Left renal cortex interstitium (tissue), 4 donors: ENCODE data around the gene PRKG1. TPM values are rescaled to one million over a fixed set of nuclear protein-coding genes. Genes with fewer than 3 reads are reported as not detected.
"Not testable (repeated sequence)": the region's sequence is repeated elsewhere in the genome, so short reads cannot be mapped to it uniquely, and the experiment has no call there.

ENCODE experiments used
- DNase-seq, 4 donors: peaks; one replicate each; pipeline ENCODE4 v3.0.0-alpha.2; 2013; ENCODE audit warnings: low read depth in 4 of 4, low spot score in 2 of 4, missing footprints in 1 of 4
- polyA plus RNA-seq, 4 donors: library from polyadenylated mRNA; unstranded; fragments of 120-200 nt; gene quantifications; one replicate each; pipeline ENCODE4 v1.2.1, GENCODE V29; 2013; ENCODE audit not compliant: insufficient read length in 4 of 4

The PRKG1 gene
- polyA plus RNA-seq, 4 donors: 12.3 to 14.3 (median 13.4) TPM

DNA sequence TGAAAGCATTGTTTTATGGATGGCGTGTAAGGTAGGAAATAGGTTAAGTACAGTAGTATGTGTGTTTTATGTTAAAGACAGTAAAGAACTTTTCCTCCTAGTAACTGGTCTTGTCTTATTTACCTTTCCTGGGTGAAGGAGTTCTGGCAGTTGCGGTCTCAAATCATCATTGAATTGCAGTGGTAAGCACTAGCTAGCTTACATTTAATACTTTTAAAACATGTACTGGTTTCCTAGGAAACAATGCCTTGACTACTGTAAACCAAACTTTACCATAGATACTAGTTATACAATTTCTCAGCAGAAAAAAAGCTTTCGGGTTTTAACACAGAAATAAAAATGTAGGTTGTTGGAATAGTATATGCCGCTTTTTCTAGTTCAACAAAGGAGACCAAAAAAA is 37.7 kb downstream of the PRKG1 start:
- no peak for DNase-seq

DNA sequence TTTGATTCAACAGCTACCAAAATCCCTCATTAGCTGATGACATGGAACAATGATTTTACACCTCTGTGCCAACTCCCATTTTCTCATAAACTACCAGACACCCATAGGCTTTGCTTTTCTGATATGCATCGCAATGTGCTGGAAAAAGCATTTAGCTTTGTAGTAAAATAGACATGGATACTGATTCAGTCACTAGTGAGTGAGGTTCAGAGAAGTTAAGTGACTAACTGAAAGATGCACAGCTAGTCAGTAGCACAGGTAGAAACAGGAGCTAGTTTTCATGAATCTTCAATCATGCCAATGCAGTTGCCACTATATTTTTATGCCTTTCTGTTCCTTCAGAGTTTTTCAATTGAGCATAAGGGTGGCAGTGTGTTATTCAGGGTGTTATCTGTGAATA is 38.7 kb downstream of the PRKG1 start:
- DNase-seq: no peak

DNA sequence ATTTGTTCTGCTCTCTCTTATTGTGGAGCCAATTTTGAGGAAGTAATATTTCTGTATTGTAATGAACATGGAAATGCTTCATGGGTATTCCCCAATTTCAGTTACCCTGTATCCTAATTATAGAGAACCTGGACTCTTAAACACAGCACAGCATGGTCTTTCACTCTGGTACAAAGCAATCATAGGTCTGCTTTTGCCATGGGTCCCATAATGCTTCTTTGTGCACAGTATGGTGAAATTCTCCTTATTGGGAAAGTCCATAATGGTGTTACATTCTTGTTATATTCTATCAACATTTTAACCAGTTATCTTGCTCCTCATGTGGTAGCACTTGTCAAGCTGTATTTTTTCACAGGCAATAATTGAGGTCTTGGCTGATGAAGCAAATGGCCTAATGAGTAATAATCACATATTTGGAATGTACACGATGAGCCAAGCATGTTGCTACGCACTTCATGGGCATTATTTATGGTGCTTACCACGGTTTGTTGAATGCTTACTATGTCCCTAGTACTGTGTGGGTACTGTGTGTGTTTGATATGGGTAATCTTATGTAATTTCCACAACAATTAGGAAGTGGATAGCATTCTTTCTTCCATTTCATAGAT is 42.9 kb downstream of the PRKG1 start:
- no peak for DNase-seq

DNA sequence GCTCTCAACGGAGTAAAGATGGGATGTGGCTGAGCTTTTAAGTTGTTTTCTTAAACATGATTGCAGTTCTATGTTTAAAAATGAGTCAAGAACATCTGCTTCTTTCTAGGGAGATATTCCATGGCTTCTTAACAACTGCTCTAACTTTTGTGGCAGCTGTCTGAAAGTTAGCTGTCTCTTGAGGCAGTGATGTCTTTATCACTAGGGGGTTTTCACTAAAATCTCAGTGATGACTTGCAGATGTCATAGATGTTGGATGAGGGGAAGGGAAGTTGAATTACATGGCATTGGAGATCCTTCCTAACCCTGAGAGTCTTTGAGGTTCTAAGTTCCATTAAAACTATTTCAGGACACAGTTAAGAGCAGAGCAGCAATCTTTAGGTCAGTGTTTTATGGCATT is 43.5 kb downstream of the PRKG1 start:
- DNase-seq: peak in 2 of 4 donors; percentile 8 to 16

DNA sequence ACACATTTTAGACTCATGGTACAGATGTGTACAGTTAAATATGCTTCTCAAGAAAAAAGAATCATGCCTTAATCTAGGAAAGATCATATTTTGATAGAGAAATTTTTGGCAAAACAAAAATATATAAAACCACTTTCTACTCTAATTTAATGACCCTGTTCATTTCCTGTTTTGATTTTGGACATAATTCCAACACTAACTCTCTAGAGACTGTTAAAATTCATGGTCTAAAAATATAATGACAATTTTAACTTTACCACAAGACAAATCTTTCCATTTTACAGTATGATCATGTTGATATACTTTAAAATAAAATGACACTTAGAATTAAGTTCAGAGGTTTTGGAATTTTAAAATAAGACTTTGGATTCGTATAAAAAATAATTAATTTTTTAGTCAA is 45.2 kb downstream of the PRKG1 start:
- no peak for DNase-seq

DNA sequence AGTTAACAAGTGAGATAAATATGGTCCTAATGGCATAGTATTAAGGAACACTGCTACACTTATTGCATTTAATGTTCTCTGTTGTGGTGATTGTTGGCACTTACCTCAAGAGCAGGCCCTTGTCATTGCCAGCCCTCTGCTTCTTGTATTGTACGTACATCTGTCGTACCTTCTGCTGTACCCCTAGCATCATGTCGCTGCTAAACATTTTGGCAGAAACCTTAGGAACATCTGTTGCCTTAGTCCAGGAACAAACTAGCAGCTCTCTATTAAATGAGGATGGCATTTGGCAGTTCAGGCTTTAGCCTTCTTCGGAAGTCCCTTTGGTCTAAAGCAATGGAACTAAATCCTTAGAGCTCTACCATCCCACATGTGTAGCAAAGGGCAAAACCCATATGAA is 47.6 kb downstream of the PRKG1 start:
- no peak for DNase-seq

DNA sequence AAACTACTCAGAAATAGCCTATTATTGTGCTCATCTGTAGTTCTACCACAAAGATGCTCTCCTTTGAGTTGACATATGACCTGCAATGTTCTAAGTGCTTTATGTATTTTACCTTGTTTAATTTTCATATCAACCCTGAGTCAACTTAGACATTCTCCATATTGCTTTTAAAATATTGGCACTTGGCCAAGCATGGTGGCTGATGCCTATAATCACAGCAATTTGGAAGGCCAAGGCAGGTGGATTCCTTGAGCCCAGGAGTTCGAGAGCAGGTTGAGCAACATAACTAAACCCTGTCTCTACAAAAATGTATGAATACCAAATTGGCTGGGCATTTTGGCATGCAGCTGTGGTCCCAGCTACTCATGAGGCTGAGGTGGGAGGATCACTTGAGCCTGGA is 50.6 kb downstream of the PRKG1 start:
- no peak for DNase-seq

DNA sequence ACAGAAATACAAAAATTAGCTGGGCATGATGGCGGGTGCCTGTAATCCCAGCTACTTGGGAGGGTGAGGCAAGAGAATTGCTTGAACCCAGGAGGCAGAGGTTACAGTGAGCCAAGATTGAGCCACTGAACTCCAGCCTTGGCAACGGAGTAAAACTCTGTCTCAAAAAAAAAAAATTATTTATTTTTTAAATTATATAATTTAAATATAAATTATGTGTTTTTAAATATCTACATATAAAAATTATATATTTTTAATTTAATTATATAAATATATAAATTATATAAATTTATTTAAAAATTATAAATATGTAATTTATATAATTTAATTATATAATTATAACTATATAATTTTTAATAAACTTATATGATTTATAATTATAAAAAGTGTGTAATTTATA is 51.2 kb downstream of the PRKG1 start:
- DNase-seq: no peak

DNA sequence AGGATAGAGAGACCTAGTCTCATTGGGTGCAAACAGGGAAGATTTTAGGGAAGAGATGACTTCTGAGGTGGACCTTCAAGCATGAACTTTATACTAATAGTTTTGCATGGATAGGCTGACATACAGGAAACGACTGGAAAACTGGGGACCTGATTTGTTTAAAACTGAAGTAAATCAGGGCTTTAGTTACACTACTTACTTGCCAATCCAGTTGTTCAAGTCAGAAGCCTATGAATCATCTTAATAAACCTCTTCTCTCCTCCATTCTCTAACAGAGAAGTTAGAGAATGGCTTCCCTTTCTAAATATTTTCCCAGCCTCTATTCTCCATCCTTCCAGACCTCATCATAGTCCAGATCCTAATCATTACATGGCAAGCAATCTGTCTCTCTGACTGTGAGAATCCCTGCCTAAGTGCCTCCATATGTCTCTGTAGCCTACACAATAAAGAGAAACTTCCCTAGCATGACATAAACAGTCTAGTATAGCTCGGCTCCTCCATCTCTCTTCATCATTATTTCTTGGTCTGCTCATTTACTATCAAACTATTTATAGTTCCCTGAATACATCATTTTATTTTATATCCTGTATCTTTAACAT is 55.8 kb downstream of the PRKG1 start:
- no peak for DNase-seq

DNA sequence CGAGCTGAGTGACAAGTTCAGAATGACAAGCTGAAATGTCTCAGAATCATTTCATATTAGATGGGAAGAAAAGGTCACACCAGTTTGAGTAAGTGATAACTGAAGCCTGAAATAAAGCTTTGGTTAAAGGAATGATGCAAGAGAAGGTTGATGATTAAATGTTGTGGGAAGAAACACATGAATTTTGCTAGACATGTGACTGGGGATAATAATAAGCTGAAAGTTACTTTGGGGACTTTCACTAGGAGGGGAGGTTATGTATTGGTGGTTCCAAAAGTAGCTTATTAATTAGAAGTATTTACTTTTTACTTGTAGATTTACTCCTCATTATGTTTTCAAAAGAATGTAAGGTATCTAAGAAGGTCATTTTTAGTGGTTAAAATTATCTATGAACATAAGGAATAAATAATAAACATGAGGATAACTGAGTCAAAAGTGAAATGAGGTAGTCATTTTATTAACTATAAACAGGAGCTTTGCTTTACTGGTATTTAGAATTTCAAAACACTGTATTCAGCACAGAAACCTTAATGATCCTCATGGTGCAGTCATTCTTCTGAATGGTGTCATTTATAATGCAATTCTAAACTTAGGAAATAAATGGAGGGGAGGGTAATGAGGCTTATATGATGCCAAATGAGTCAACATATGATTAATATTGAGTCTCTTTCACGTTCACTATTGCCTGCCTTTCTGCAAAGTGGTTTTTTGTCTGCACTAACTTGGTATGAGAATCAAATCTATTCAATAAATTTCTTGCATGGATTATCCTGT is 63.7 kb downstream of the PRKG1 start:
- DNase-seq: no peak

DNA sequence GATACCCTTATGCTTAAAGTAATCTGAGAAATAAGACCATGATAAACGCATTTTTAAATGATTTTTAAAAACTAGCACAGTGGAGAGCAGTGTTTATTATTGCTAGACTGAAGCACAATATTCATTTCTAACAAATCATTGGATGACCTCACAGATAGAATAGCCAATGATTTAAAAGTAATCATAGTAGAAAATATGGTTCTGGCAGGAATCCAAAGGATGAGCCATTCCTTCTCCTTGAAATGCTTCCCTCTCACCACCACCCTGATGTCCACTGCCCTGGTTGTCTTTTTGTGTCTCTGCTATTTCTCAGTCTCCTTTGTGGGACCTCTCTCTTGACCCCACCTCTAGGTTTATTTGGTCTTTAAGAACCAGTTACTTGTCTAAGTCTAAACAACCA is 64.9 kb downstream of the PRKG1 start:
- no peak for DNase-seq

DNA sequence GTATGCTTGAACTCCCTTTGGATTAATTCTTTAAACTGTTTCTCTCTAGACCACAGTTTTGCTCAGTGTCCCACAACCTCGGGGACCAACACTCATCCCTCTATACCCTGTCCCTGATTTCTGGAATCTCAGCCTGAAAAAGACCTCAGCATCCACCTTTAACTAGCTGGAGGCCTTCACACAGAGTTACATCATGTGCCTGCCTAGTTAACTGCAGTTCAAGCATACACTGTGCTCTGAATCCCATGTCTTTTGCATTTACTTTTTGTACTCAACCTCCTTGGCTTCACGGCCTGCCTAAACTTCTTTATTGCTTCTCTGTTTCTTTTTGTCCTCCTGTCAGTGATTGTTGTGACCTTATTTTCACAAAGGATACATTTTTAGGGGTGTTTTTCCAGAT is 66.7 kb downstream of the PRKG1 start:
- no peak for DNase-seq

DNA sequence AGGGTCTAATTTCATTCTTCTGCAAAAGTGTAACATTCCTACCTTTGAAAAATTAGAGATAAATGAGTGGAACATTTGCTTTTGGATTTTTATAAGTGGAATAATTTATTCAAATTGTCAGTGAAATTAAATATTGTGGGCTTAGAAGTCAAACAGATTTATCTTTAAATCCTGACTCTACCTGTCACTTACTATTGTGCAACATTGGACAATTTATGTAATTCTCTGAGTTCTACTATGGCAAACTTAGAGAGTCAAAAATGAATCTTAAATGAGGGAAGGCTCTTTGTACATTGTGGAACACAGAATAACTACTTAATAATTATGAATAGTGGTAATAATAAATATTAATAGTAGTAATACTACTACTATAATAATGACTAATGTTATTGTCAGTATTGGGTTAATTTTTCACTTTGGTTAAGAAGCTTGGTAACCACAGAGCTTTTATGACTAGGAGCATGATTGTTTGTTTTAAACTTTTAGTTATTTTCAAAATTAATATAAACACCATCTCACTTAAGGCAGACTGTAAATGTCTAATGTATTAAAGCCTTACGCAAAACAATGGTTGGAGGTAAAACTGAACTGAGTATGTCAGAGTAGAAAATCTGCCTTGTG is 70.0 kb downstream of the PRKG1 start:
- no peak for DNase-seq

DNA sequence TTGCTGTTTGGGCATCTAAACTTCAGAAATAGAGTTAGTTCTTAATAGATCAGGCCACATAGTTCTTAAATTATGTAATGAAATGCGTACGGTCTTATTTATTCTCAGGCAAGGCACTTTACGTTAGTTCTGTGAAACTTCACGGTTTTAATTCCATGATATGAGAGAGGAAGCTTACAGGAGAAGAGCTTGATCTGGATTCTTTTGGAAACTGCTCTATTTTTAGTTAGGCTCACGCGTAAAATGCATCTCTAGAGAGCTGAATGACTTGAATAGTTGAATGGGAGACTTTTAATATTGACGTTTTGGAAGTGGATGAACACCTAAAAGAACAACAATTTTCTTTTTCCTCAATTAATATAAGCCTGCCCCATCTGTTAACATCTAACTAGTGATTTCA is 71.1 kb downstream of the PRKG1 start:
- no peak for DNase-seq

DNA sequence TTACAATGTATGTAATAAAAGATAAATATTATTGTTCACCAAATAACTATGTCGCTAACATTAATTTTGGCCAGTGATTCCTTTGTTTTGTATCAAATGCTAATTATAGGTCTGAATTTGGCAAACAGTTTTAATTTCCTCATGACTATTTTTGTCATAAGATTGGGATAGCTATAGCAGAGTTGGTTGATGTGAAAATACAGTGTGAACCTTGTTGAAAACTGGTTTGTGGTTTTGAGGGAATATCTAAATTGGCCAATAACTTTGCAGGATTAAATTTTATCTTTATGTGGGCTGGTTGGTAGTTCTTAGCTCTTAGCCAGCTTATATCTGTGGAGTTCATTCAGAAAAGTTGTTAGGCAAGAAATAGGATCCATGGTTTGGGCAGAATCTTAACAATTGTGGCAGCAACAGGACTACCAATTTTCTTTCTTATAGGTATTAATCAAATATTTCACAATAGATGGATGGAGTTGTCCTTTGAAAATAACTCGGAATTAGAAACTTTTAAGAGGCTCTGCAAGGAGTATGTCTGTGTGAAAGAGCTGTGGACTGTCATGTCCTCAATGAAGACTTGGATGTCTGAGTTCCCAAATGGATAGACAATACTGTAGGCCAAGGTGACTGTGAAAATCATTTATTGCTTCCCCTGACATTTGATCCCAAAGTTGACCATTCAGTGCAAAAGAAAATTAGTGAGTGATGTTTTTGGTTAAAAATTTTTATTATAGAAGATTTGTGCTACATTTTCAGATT is 73.5 kb downstream of the PRKG1 start:
- DNase-seq: no peak

DNA sequence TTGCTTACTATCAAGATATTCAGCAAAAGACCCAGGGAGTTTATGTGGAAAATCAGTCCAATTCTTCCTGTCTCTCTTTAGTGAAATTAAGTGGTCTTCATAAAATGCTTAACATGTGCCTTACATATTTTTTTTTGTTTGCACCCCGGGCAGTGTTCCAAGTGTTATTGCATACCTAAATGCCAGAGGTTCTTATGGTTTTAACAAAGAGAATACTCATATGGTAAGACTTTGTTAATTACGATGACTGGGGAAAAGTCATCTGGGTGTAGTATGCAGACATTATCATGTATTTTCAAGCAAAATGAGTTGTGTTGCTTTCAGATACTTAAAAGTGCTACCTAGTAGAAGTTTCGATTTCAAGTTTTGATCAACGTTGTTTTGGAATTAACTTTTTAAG is 82.6 kb downstream of the PRKG1 start:
- DNase-seq: no peak

DNA sequence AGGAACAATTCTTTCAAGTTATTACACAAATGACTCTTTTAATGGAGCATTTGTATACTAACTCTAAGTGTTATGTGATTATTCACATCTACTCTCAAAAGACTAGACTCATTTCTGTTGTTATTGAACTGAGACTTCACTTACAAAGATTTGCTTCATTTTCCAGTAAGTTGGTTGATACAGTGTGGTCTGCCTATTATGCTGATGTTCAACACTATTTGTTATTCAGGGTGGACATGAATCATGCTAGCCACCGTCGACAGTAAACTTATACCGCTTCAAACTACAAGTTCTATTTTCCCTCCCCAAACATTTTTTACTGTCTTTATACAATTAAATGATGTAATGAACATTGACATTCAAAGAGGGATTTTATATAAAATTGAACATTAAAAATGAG is 84.5 kb downstream of the PRKG1 start:
- DNase-seq: no peak

DNA sequence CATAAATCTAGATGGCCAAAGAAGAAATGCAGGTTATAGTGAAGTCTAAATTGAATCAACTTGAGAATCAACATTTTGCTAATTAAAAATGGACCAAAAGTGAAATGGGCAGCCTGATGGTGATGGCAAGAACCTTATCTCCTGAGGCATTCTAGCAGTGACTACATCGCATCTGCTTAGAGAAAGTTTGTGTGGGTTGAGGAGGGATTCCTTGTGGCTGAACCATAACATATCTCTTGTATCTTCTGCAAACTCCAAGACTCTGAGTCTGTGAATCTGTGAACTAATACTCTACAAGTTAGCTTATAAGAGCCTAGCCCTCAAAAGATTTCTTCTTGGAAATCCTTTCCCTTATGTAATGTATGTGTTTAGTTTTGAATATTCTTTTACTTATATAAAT is 85.6 kb downstream of the PRKG1 start:
- DNase-seq: no peak

DNA sequence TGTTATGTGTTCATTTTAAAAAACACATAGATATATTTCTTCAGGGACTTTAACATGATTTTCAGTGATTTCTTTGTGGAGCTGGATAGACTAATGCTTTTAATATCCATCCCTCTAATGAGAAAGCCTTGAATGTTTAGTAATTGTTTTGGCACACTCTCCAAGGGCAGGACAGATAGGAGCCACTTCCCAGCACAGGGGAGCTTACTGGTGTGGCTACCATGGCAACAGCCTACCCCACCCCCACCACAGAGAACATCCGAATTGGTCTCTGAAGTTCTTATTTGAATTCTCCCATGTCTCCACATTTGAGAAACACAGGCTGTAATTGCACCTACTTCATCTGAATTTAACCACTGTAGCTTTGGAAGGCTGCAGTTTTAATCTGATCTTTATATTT is 87.7 kb downstream of the PRKG1 start:
- DNase-seq: no peak

DNA sequence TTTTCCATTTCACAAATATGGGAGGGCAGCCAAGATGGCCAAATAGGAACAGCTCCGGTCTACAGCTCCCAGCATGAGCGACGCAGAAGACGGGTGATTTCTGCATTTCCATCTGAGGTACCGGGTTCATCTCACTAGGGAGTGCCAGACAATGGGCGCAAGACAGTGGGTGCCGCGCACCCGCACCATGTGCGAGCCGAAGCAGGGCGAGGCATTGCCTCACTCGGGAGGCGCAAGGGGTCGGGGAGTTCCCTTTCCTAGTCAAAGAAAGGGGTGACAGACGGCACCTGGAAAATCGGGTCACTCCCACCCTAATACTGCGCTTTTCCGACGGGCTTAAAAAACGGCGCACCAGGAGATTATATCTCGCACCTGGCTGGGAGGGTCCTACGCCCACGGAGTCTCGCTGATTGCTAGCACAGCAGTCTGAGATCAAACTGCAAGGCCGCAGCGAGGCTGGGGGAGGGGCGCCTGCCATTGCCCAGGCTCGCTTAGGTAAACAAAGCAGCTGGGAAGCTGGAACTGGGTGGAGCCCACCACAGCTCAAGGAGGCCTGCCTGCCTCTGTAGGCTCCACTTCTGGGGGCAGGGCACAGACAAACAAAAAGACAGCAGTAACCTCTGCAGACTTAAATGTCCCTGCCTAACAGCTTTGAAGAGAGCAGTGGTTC is 89.2 kb downstream of the PRKG1 start:
- DNase-seq: not testable (repeated sequence)
